H1 (cell line): ENCODE data around the gene DIP2B. TPM values are rescaled to one million over a fixed set of nuclear protein-coding genes. Genes with fewer than 3 reads are reported as not detected.

Experiments
- CTCF ChIA-PET: fragments of 300-600 bp; sonication (Branson Sonifier 250); formaldehyde crosslinking; loops from one replicate; lab custom pipeline; 2021; ENCODE audit not compliant: partially characterized antibody; lab: Charles Lee
- POLR2A ChIA-PET: fragments of 300-600 bp; sonication (Branson Sonifier 250); formaldehyde crosslinking; loops from one replicate; lab custom pipeline; 2021; ENCODE audit warnings: inconsistent platforms; ENCODE audit not compliant: partially characterized antibody; lab: Charles Lee
- DNase-seq, 2 experiments: peaks; one replicate each; pipeline versions ENCODE4 v3.0.0 to v3.0.0-alpha.2; 2010 to 2022; ENCODE audit warnings: low spot score in 2 of 2, low read depth in 1 of 2, mixed read lengths in 1 of 2
- FAIRE-seq: peaks from 2 replicates; lab custom pipeline; 2011; peaks lifted over from hg19 to GRCh38; lab: Jason Lieb, UNC
- H2AFZ ChIP-seq: 2 replicates; pipeline ENCODE4 v1.8.1; 2012; ENCODE audit warnings: low read length, inconsistent platforms
- H2AK5ac ChIP-seq: 2 replicates; pipeline ENCODE4 v1.6.1; 2013; ENCODE audit warnings: low read depth, low read length
- H2BK120ac ChIP-seq: replicated peaks from 2 replicates; pipeline ENCODE3; 2013; ENCODE audit warnings: low read depth, low read length, inconsistent platforms
- H2BK12ac ChIP-seq: 2 replicates; pipeline ENCODE4 v1.6.1; 2013; ENCODE audit warnings: low read depth, low read length
- H2BK15ac ChIP-seq: 2 replicates; pipeline ENCODE4 v1.6.1; 2013; ENCODE audit warnings: low read length
- H2BK20ac ChIP-seq: 2 replicates; pipeline ENCODE4 v1.6.1; 2013; ENCODE audit warnings: low read length
- H2BK5ac ChIP-seq: 2 replicates; pipeline ENCODE4 v1.6.1; 2013; ENCODE audit warnings: low read depth, low read length
- H3K14ac ChIP-seq: 2 replicates; pipeline ENCODE4 v1.6.1; 2013; ENCODE audit warnings: inconsistent platforms; ENCODE audit not compliant: insufficient read length
- H3K18ac ChIP-seq: 2 replicates; pipeline ENCODE4 v1.6.1; 2013; ENCODE audit warnings: low read length; ENCODE audit errors: extremely low read depth
- H3K23ac ChIP-seq: 2 replicates; pipeline ENCODE4 v1.6.1; 2013; ENCODE audit warnings: inconsistent platforms; ENCODE audit not compliant: insufficient read length
- H3K23me2 ChIP-seq: 2 replicates; pipeline ENCODE4 v1.6.1; 2013; ENCODE audit warnings: low read depth, low read length
- H3K27ac ChIP-seq: 2 replicates; pipeline ENCODE4 v1.6.1; 2011; ENCODE audit warnings: low read depth, low read length, inconsistent platforms
- H3K27me3 ChIP-seq, 4 experiments: replicated peaks in 1 of 4; 1 replicate in 1 of 4; 2 replicates in 3 of 4; pipeline versions ENCODE4 v1.6.1 to v1.8.1; 2011 to 2013; ENCODE audit warnings: low read length in 3 of 4, mild to moderate bottlenecking in 3 of 4, inconsistent platforms in 2 of 4, mixed read lengths in 2 of 4, moderate library complexity in 1 of 4; ENCODE audit not compliant: control insufficient read depth in 3 of 4, insufficient read depth in 3 of 4; ENCODE audit errors: extremely low read depth in 1 of 4
- H3K36me3 ChIP-seq, 4 experiments: 2 replicates each; pipeline versions ENCODE4 v1.6.1 to v1.8.1; 2011 to 2013; ENCODE audit warnings: mild to moderate bottlenecking in 4 of 4, low read length in 3 of 4, moderate library complexity in 2 of 4, control low read depth in 1 of 4, inconsistent platforms in 1 of 4; ENCODE audit not compliant: insufficient read depth in 4 of 4, control insufficient read depth in 2 of 4
- H3K4ac ChIP-seq: replicated peaks from 2 replicates; pipeline ENCODE3; 2013; ENCODE audit warnings: low read length, low read depth, mixed read lengths, inconsistent platforms; ENCODE audit not compliant: insufficient read length
- H3K4me1 ChIP-seq, 4 experiments: replicated peaks in 1 of 4; 1 replicate in 1 of 4; 2 replicates in 3 of 4; pipeline versions ENCODE4 v1.6.1 to v1.8.1; 2011 to 2013; ENCODE audit warnings: low read length in 3 of 4, inconsistent platforms in 2 of 4, mixed read lengths in 1 of 4; ENCODE audit not compliant: insufficient read depth in 4 of 4, control insufficient read depth in 3 of 4
- H3K4me2 ChIP-seq, 2 experiments: 2 replicates each; pipeline versions ENCODE4 v1.6.1 to v1.8.1; 2011 to 2013; ENCODE audit warnings: low read depth in 2 of 2, low read length in 2 of 2, control low read depth in 1 of 2, inconsistent platforms in 1 of 2, mild to moderate bottlenecking in 1 of 2; ENCODE audit not compliant: insufficient read depth in 1 of 2
- H3K4me3 ChIP-seq, 4 experiments: fragments of 200-600, 300-600 bp in 1 of 4; sonication (generic), shearing (Covaris generic), sonication (Bioruptor Twin) in 1 of 4; 2 replicates each; pipeline versions ENCODE4 v1.5.1 to v1.8.1; 2011 to 2016; ENCODE audit warnings: low read length in 4 of 4, low read depth in 3 of 4, control low read depth in 2 of 4, inconsistent platforms in 2 of 4, mild to moderate bottlenecking in 2 of 4, mixed read lengths in 1 of 4, moderate library complexity in 1 of 4; ENCODE audit not compliant: insufficient read depth in 2 of 4; ENCODE audit errors: extremely low read depth in 1 of 4
- H3K56ac ChIP-seq: replicated peaks from 2 replicates; pipeline ENCODE3; 2013; ENCODE audit warnings: low read depth, mild to moderate bottlenecking, mixed read lengths, low read length, inconsistent platforms; ENCODE audit not compliant: insufficient read length
- H3K79me1 ChIP-seq: 2 replicates; pipeline ENCODE4 v1.6.1; 2013; ENCODE audit warnings: low read depth, low read length, control low read depth
- H3K79me2 ChIP-seq, 2 experiments: 2 replicates each; pipeline versions ENCODE4 v1.6.1 to v1.8.1; 2012 to 2013; ENCODE audit warnings: low read length in 2 of 2, mild to moderate bottlenecking in 2 of 2, inconsistent platforms in 1 of 2; ENCODE audit not compliant: insufficient read depth in 2 of 2, control insufficient read depth in 1 of 2
- H3K9ac ChIP-seq, 4 experiments: replicated peaks in 1 of 4; 1 replicate in 1 of 4; 2 replicates in 3 of 4; pipeline versions ENCODE4 v1.6.1 to v1.8.1; 2011 to 2013; ENCODE audit warnings: low read depth in 3 of 4, low read length in 3 of 4, control low read depth in 2 of 4, mild to moderate bottlenecking in 2 of 4, moderate library complexity in 2 of 4, inconsistent platforms in 1 of 4; ENCODE audit errors: extremely low read depth in 1 of 4
- H3K9me3 ChIP-seq, 2 experiments: 2 replicates each; pipeline versions ENCODE4 v1.6.1 to v1.8.1; 2012 to 2013; ENCODE audit warnings: mild to moderate bottlenecking in 2 of 2, moderate library complexity in 2 of 2, control low read depth in 1 of 2, inconsistent platforms in 1 of 2, low read depth in 1 of 2, low read length in 1 of 2, mixed read lengths in 1 of 2; ENCODE audit not compliant: insufficient read depth in 2 of 2
- H4K20me1 ChIP-seq, 2 experiments: replicated peaks in 1 of 2; 2 replicates each; pipeline versions ENCODE3 to v1.8.1; 2011 to 2013; ENCODE audit warnings: inconsistent platforms in 2 of 2, low read length in 2 of 2, mild to moderate bottlenecking in 1 of 2; ENCODE audit not compliant: insufficient read depth in 2 of 2, control insufficient read depth in 1 of 2
- H4K5ac ChIP-seq: 2 replicates; pipeline ENCODE4 v1.6.1; 2013; ENCODE audit warnings: low read length, low read depth, mixed read lengths, inconsistent platforms; ENCODE audit not compliant: insufficient read length
- H4K8ac ChIP-seq: 2 replicates; pipeline ENCODE4 v1.8.0; 2013; ENCODE audit warnings: mild to moderate bottlenecking, moderate library complexity, low read length, inconsistent platforms; ENCODE audit not compliant: insufficient read depth; ENCODE audit errors: extremely low read depth
- H4K91ac ChIP-seq: replicated peaks from 2 replicates; pipeline ENCODE3; 2013; ENCODE audit warnings: low read length, mixed read lengths, inconsistent platforms; ENCODE audit not compliant: insufficient read length
- BRCA1 ChIP-seq: IDR thresholded peaks from 2 replicates; pipeline ENCODE4 v1.6.1; 2012; ENCODE audit warnings: low read depth, low read length, improper control_type of control experiment
- CBX8 ChIP-seq: fragments of 300-800, 300-1000 bp; sonication (generic); IDR thresholded peaks from 2 replicates; pipeline ENCODE4 v1.7.1; 2016; ENCODE audit warnings: low read depth, low read length, borderline replicate concordance
- CEBPB ChIP-seq: IDR thresholded peaks from 2 replicates; pipeline ENCODE4 v1.6.1; 2012; ENCODE audit warnings: low read depth, low read length
- CTCF ChIP-seq, 3 experiments: IDR thresholded peaks; 1 replicate in 2 of 3; 2 replicates in 1 of 3; pipeline versions ENCODE4 v1.5.1 to v1.6.1; 2011; ENCODE audit warnings: low read length in 3 of 3, mild to moderate bottlenecking in 3 of 3, inconsistent platforms in 2 of 3, low read depth in 1 of 3, moderate library complexity in 1 of 3; ENCODE audit not compliant: insufficient read depth in 1 of 3; ENCODE audit errors: control extremely low read depth in 1 of 3
- GABPA ChIP-seq: IDR thresholded peaks from 2 replicates; pipeline ENCODE4 v1.6.1; 2011; ENCODE audit warnings: mild to moderate bottlenecking, low read length, moderate library complexity, borderline replicate concordance; ENCODE audit not compliant: insufficient read depth
- MAX ChIP-seq: IDR thresholded peaks from 2 replicates; pipeline ENCODE4 v1.6.1; 2012; ENCODE audit warnings: inconsistent platforms
- RAD21 ChIP-seq, 2 experiments: IDR thresholded peaks in 1 of 2; conservative IDR thresholded peaks in 1 of 2; 2 replicates each; pipeline ENCODE4 v1.6.1; 2011; ENCODE audit warnings: low read depth in 2 of 2, low read length in 2 of 2, improper control_type of control experiment in 1 of 2, inconsistent platforms in 1 of 2, mild to moderate bottlenecking in 1 of 2, moderate library complexity in 1 of 2
- SIN3A ChIP-seq, 2 experiments: IDR thresholded peaks in 1 of 2; conservative IDR thresholded peaks in 1 of 2; 2 replicates each; pipeline ENCODE4 v1.6.1; 2011 to 2012; ENCODE audit warnings: low read length in 2 of 2, improper control_type of control experiment in 1 of 2, low read depth in 1 of 2, mild to moderate bottlenecking in 1 of 2
- SP2 ChIP-seq: IDR thresholded peaks from 2 replicates; pipeline ENCODE4 v1.6.1; 2012; ENCODE audit warnings: mild to moderate bottlenecking, low read length, inconsistent platforms
- TAF1 ChIP-seq: IDR thresholded peaks from 2 replicates; pipeline ENCODE4 v1.6.1; 2011; ENCODE audit warnings: mild to moderate bottlenecking, low read depth, low read length
- TBP ChIP-seq: IDR thresholded peaks from 2 replicates; pipeline ENCODE4 v1.6.1; 2011; ENCODE audit warnings: low read depth, low read length, improper control_type of control experiment
- YY1 ChIP-seq: IDR thresholded peaks from 2 replicates; pipeline ENCODE4 v1.6.1; 2011; ENCODE audit warnings: low read depth, mild to moderate bottlenecking, low read length
- polyA plus RNA-seq, 7 experiments: library from polyadenylated mRNA; depleted of rRNA in 3 of 7; stranded (reverse) in 5 of 7; unstranded in 2 of 7; fragments of >200 nt in 5 of 7; fragments of 200-250 nt in 2 of 7; gene quantifications; 1 replicate in 5 of 7; 2 replicates in 1 of 7; 4 replicates in 1 of 7; pipeline versions ENCODE4 v1.2.1 to v1.2.3, GENCODE V29; 2011 to 2013; ENCODE audit warnings: missing spikeins in 2 of 7, mixed read lengths in 2 of 7
- total RNA-seq: library from RNA; stranded (reverse); fragmentation: NEBNext Ultra II Directional; extraction: Animal tissue kit (Norgen Biotek cat#: 25700); gene quantifications from 2 replicates; pipeline ENCODE4 v1.2.1, GENCODE V29; 2021

Gene DIP2B
- total and polyA plus RNA-seq, 2 of the 8 experiments (the other 6 are each of a cell fraction or from before 2014, with no cell fraction given) = 11.1 to 29.6 TPM

GRCh38 chr12:50638482-50638880 lies 133.7 kb downstream of the DIP2B start:
- no peak overlapping the region for H3K4me2 ChIP-seq
- H4K91ac ChIP-seq = no peak overlapping the region
- H3K9me3 ChIP-seq = no peaks in the 10 kb centered on the region
- H2AK5ac ChIP-seq = no peak overlapping the region
- H4K8ac ChIP-seq = no peak overlapping the region
- H3K36me3 ChIP-seq = peaks cover 0 to 3% (median 0%) of the 10 kb centered on the region in 4 experiments; a peak in 2 of 8 replicates
- no peak overlapping the region for H2BK12ac ChIP-seq
- H2BK5ac ChIP-seq = no peak overlapping the region
- H3K79me2 ChIP-seq = no peaks in the 10 kb centered on the region; a peak in 1 of 4 replicates
- H2AFZ ChIP-seq = no peak overlapping the region
- ChIA-PET POLR2A (interaction anchor here (1.7 kb wide), 1 partner anchor 134 kb away, joined by 5 read pairs; the partner anchor contains the start of gene DIP2B), CTCF (interaction anchor here (0.6 to 6.8 kb wide), 29 partner anchors 8 to 402 kb away, joined by 3 to 99 read pairs (median 4); partner anchors contain the start of gene DIP2B)
- no peak overlapping the region for H3K56ac ChIP-seq
- no peak overlapping the region for H3K18ac ChIP-seq
- no peak overlapping the region for H2BK15ac ChIP-seq
- H3K9ac ChIP-seq = no peak overlapping the region
- H4K20me1 ChIP-seq = no peaks in the 10 kb centered on the region
- FAIRE-seq = no peak
- no peak for DNase-seq
- peaks cover 2% of the 10 kb centered on the region; the same call in 1 of the 2 replicates for H3K79me1 ChIP-seq
- no peak overlapping the region for H3K14ac ChIP-seq
- H3K4me3 ChIP-seq = no peak overlapping the region
- H3K27ac ChIP-seq = no peak overlapping the region
- H4K5ac ChIP-seq = no peak overlapping the region
- no peaks in the 10 kb centered on the region for H3K4me1 ChIP-seq
- H3K23me2 ChIP-seq = no peaks in the 10 kb centered on the region; the same call in 1 of the 2 replicates
- no peak overlapping the region for H2BK120ac ChIP-seq
- no peaks in the 10 kb centered on the region for H3K27me3 ChIP-seq
- no peak overlapping the region for H3K23ac ChIP-seq
- H3K4ac ChIP-seq = no peak overlapping the region
- no peak overlapping the region for H2BK20ac ChIP-seq
- no peak for TF ChIP-seq TAF1
- no peak for TF ChIP-seq YY1
- TF ChIP-seq SP2 = no peak
- TF ChIP-seq CTCF (IDR thresholded peaks at IDR 0.05; ENCODE audit: control extremely low read depth in 1 of 3, insufficient read depth in 1 of 3, low read depth in 1 of 3, low read length in 3 of 3) = no peak
- TF ChIP-seq CEBPB = no peak
- TF ChIP-seq GABPA = no peak
- no peak for TF ChIP-seq CBX8
- TF ChIP-seq BRCA1 = no peak
- TF ChIP-seq TBP = no peak
- TF ChIP-seq MAX = no peak
- no peak for TF ChIP-seq RAD21 (IDR thresholded peaks at IDR 0.05 in 1 of 2, conservative IDR thresholded peaks at IDR 0.05 in 1 of 2; ENCODE audit: low read depth in 2 of 2, low read length in 2 of 2)
- TF ChIP-seq SIN3A (conservative IDR thresholded peaks at IDR 0.05 in 1 of 2, IDR thresholded peaks at IDR 0.05 in 1 of 2; ENCODE audit: low read depth in 1 of 2, low read length in 2 of 2) = no peak
